Right atrium auricular region (tissue), 2 donors: Measurements from ENCODE around the gene PPP1R16B. TPM values are rescaled to one million over a fixed set of nuclear protein-coding genes. Genes with fewer than 3 reads are reported as not detected.

Experiments used
- DNase-seq: peaks from one replicate; pipeline ENCODE4 v3.0.0-alpha.2; 2019; ENCODE audit warnings: low spot score
- H3K27ac ChIP-seq, 2 donors: fragments of 200-600 bp; sonication (generic); 1 replicate in 1 of 2; 2 replicates in 1 of 2; pipeline ENCODE4 v1.5.1; 2016 to 2019
- H3K27me3 ChIP-seq, 2 donors: fragments of 200-600 bp; sonication (generic); one replicate each; pipeline versions ENCODE4 v1.5.1 to v1.6.0; 2017 to 2019
- H3K36me3 ChIP-seq: fragments of 200-600 bp; sonication (generic); one replicate; pipeline ENCODE4 v1.5.1; 2016
- H3K4me1 ChIP-seq, 2 donors: fragments of 200-600 bp; sonication (generic); one replicate each; pipeline versions ENCODE4 v1.5.1 to v1.6.0; 2017 to 2019
- H3K4me3 ChIP-seq, 2 donors: fragments of 200-600 bp; sonication (generic); 1 replicate in 1 of 2; 2 replicates in 1 of 2; pipeline ENCODE4 v1.5.1; 2017 to 2019; ENCODE audit warnings: mild to moderate bottlenecking in 1 of 2, moderate library complexity in 1 of 2
- H3K9me3 ChIP-seq, 2 donors: fragments of 200-600 bp; sonication (generic); one replicate each; pipeline ENCODE4 v1.5.1; 2019
- total RNA-seq, 2 donors: library from RNA; depleted of rRNA; stranded (reverse); fragments of >200 nt; gene quantifications; one replicate each; pipeline ENCODE4 v1.1.0, GENCODE V29; 2016
- TF ChIP-seq, protein P1 (sequence below), 2 donors: fragments of 200-600 bp; sonication (generic); IDR thresholded peaks; one replicate each; pipeline ENCODE4 v1.5.1; 2019; ENCODE audit warnings: antibody characterized with exemption in 2 of 2

The PPP1R16B gene
- total RNA-seq, 2 donors from 2014 or later: 0.96 to 6.6 TPM

DNA sequence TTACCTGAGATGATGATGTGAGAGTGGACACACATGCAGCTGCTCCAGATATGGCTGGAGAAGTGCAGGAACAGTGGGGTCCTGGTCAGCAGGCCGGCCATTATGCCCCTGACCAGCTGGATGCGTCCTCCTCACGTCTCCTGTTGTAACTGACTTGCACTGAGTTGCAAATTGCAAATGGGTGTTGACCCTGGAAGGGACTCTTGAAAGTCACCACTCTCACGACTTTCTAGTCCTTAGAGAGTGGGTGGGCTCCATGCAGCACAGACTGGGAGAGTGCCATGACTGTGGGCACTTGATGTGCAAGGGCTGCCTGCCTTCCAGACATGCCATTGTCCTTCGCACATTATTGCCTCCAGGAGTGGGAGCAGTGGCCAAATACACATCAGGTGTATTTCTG, 131.5 kb downstream of the PPP1R16B start:
- TF ChIP-seq, protein P1, sequence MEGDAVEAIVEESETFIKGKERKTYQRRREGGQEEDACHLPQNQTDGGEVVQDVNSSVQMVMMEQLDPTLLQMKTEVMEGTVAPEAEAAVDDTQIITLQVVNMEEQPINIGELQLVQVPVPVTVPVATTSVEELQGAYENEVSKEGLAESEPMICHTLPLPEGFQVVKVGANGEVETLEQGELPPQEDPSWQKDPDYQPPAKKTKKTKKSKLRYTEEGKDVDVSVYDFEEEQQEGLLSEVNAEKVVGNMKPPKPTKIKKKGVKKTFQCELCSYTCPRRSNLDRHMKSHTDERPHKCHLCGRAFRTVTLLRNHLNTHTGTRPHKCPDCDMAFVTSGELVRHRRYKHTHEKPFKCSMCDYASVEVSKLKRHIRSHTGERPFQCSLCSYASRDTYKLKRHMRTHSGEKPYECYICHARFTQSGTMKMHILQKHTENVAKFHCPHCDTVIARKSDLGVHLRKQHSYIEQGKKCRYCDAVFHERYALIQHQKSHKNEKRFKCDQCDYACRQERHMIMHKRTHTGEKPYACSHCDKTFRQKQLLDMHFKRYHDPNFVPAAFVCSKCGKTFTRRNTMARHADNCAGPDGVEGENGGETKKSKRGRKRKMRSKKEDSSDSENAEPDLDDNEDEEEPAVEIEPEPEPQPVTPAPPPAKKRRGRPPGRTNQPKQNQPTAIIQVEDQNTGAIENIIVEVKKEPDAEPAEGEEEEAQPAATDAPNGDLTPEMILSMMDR (IDR thresholded peaks at IDR 0.05): no peak
- H3K4me1 ChIP-seq: no peaks in the 10 kb centered on the region
- H3K27ac ChIP-seq: no peak overlapping the region
- no peaks in the 10 kb centered on the region for H3K27me3 ChIP-seq
- no peak for DNase-seq
- no peak overlapping the region for H3K4me3 ChIP-seq
- H3K9me3 ChIP-seq: no peaks in the 10 kb centered on the region
- no peaks in the 10 kb centered on the region for H3K36me3 ChIP-seq

DNA sequence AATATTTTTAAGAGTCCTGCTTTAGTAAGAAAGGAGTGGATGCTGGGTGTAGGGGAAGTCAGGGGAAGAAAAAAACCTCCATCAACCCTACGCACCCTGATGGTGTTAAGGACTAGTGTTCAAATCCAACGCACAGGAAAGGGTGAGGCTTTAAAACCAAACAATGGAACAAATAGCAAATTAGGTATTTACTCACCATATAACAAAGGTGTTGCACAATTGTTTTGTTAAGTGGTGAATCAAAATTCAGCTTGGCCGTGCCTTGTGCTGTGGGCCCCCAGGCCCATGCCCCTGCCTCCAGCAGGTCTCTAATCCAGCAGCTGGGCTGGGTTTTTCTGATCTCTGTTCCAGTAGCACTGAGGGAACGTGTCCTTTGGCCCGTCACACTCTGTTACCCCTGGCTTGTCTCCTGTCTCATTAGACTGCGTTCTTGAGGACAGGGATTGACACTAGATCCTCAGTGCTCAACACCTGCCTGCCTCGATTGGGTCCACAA, 132.5 kb downstream of the PPP1R16B start:
- Histone ChIP-seq H3K9me3 (no peaks in the 10 kb centered on the region), H3K27me3 (no peaks in the 10 kb centered on the region), H3K27ac (no peak overlapping the region), H3K4me1 (no peaks in the 10 kb centered on the region), H3K4me3 (no peak overlapping the region), H3K36me3 (no peaks in the 10 kb centered on the region)
- TF ChIP-seq, protein P1 (IDR thresholded peaks at IDR 0.05): no peak
- no peak for DNase-seq

DNA sequence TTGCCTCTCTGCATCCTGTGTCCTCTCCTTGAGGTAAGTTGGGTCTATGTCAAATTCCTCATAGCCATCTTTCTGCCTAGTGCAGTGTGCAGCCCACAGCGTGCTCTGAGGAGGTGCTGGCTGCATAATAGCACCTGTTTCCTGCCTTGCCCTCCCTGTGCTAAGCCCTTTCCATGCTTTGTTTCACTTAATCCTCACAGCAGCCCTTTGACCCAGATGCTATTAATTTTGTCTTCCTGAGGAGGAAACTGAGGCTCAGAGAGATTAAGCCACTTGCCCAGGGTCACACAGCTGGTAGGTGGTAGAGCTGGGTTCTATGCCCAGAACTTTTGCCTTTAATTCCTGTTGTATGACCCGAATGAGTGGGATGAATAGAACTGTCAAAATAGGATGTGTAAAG, 134.2 kb downstream of the PPP1R16B start:
- Histone ChIP-seq H3K4me1 (no peaks in the 10 kb centered on the region), H3K27ac (no peak overlapping the region), H3K27me3 (no peaks in the 10 kb centered on the region), H3K36me3 (no peaks in the 10 kb centered on the region), H3K4me3 (no peak overlapping the region), H3K9me3 (no peaks in the 10 kb centered on the region)
- TF ChIP-seq, protein P1 (IDR thresholded peaks at IDR 0.05): no peak
- no peak for DNase-seq

DNA sequence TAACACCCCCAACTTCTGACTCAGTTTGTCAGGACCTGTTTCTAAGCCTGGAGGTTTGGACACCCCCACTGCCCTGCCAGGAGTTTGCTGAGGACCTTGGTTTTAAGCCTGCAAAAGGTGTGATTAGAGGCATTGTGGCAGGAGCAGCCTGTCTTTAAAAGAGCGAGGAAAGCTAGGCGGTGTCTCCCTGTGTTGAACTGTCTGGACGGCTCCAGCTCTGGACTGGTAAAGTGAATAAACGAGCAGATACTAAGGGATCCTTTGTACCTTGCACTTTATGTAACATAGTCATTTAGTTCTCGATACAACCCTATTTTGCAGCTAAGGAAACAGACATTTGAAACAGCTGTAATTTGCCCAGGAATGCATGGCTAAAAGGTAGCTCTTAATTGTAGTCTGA, 135.1 kb downstream of the PPP1R16B start:
- H3K36me3 ChIP-seq: no peaks in the 10 kb centered on the region

DNA sequence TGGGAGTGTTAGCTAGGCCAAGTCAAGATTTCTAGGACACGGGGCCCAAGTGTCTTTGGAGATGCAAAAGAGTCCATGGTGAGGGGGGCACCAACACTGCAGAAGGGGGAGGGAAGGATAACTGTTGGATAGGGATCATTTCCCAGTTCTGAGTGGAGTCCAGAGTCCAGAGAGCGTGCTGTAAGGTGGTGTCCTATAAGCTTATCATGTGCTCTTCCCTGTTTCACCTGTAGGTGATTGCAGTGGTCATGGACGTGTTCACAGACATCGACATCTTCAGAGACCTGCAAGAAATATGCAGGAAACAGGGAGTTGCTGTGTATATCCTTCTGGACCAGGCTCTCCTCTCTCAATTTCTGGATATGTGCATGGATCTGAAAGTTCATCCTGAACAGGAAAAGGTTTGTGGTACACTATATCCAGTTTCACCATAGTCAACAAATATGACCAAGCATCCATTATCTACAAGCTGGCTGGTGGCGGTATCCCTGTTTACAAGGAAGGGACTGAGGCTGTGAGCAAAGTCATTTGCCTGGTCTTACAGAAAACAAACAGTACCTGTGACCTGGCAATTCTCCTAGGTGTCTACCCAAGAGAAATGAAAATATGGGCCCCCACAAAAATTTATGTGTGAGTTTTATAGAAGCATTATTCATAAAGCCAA, 136.4 kb downstream of the PPP1R16B start:
- H3K27ac ChIP-seq: no peak overlapping the region
- H3K27me3 ChIP-seq: no peaks in the 10 kb centered on the region
- no peak overlapping the region for H3K4me3 ChIP-seq
- no peaks in the 10 kb centered on the region for H3K36me3 ChIP-seq
- H3K9me3 ChIP-seq: no peaks in the 10 kb centered on the region
- no peaks in the 10 kb centered on the region for H3K4me1 ChIP-seq
- TF ChIP-seq, protein P1 (IDR thresholded peaks at IDR 0.05): no peak
- DNase-seq: no peak

More for the DNA sequence above, 135.1 kb downstream of the PPP1R16B start:
- H3K27ac ChIP-seq: no peak overlapping the region
- H3K9me3 ChIP-seq: no peaks in the 10 kb centered on the region
- DNase-seq: no peak
- no peaks in the 10 kb centered on the region for H3K27me3 ChIP-seq
- TF ChIP-seq, protein P1 (IDR thresholded peaks at IDR 0.05): no peak
- H3K4me1 ChIP-seq: no peaks in the 10 kb centered on the region
- no peak overlapping the region for H3K4me3 ChIP-seq

DNA sequence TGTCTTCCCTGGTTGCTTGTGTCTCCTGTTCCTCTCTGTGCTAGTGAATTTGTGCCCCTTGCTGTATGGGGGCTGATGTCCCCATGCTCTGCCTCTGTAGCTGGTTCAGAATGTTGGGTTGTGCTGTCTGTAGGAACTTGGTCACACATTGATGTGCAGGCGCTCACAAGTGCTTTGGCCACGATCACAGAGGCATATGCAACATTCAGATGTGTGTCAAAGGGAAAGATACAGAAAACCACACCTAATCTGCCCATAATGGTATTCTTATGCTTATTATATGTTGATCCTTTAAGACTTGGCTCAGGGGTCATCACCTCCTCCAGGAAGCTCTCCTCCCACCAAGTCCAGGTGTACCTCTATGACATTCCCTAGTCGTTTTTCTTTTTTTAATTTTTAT, 139.5 kb downstream of the PPP1R16B start:
- TF ChIP-seq, protein P1 (IDR thresholded peaks at IDR 0.05): no peak
- Histone ChIP-seq H3K27me3 (no peaks in the 10 kb centered on the region), H3K4me3 (no peak overlapping the region), H3K9me3 (no peaks in the 10 kb centered on the region), H3K36me3 (no peaks in the 10 kb centered on the region), H3K4me1 (no peaks in the 10 kb centered on the region), H3K27ac (no peak overlapping the region)
- DNase-seq: no peak
